ENCODE measurements around the gene SELE. TPM values are rescaled to one million over a fixed set of nuclear protein-coding genes. Genes with fewer than 3 reads are reported as not detected.

SELE gene
- total and polyA plus RNA-seq, 2 of the 4 experiments (the other 2 are of a cell fraction): not detected

DNA sequence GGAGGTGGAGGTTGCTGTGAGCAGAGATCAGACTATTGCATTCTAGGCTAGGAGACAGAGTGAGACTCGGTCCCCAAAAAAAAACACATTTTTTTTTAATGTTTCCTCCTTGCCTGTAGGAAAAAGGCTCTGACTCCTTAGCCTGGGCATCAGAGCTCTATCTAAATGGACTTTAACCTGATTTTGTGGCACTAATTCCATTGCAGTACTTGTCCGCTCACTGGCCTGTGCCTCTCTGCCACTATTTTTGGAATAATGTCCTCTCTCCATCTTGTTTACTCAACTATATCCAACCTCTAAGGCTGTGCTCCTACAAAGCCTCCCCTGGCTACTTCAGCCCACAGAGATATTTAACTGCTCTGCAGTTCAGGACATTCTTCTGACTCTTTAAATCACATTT, 34.3 kb upstream of the SELE start:
- no peaks in the 10 kb centered on the region for H3K9me1 ChIP-seq (ENCODE audit: insufficient read depth, low read length)
- no TSS peak for BruUV-seq (replicated peaks)
- H3K14ac ChIP-seq (replicated peaks; ENCODE audit: low read depth, low read length): no peak overlapping the region
- no peak overlapping the region for H4K8ac ChIP-seq (ENCODE audit: low read depth in 2 of 2, low read length in 2 of 2)
- no peak overlapping the region for H3K4ac ChIP-seq (ENCODE audit: low read depth, low read length)
- no peaks in the 10 kb centered on the region for H3K79me1 ChIP-seq (ENCODE audit: low read depth in 1 of 2, low read length in 2 of 2)
- H2BK20ac ChIP-seq (ENCODE audit: low read depth, low read length): no peak overlapping the region
- H4K5ac ChIP-seq (ENCODE audit: low read depth, low read length): no peak overlapping the region
- no peaks in the 10 kb centered on the region for H3K4me1 ChIP-seq (ENCODE audit: control insufficient read depth, insufficient read depth, low read length)
- no peak overlapping the region for H3K18ac ChIP-seq (ENCODE audit: low read depth, low read length)
- TF ChIP-seq FOS (IDR thresholded peaks at IDR 0.05; ENCODE audit: low read depth, low read length): no peak
- TF ChIP-seq BHLHE40 (IDR thresholded peaks at IDR 0.05; ENCODE audit: low read depth, low read length): no peak
- TF ChIP-seq ELK1 (IDR thresholded peaks at IDR 0.05; ENCODE audit: borderline replicate concordance, low read depth, low read length): no peak
- TF ChIP-seq NFE2L2 (IDR thresholded peaks at IDR 0.05; ENCODE audit: low read depth, low read length): no peak
- no peak for TF ChIP-seq MXI1 (IDR thresholded peaks at IDR 0.05; ENCODE audit: borderline replicate concordance, low read depth, low read length)
- TF ChIP-seq RAD21 (IDR thresholded peaks at IDR 0.05; ENCODE audit: low read length): no peak
- no peak for TF ChIP-seq MAZ (IDR thresholded peaks at IDR 0.05; ENCODE audit: borderline replicate concordance, low read depth, low read length)
- no peak for TF ChIP-seq CTCF (conservative IDR thresholded peaks at IDR 0.05; ENCODE audit: low read depth, low read length)
- no peak for TF ChIP-seq RFX5 (IDR thresholded peaks at IDR 0.05; ENCODE audit: low read depth, low read length)
- no peak for TF ChIP-seq RCOR1 (IDR thresholded peaks at IDR 0.05; ENCODE audit: insufficient replicate concordance, low read length)
- no peak for TF ChIP-seq SMC3 (IDR thresholded peaks at IDR 0.05; ENCODE audit: low read depth, low read length)
- no peak for TF ChIP-seq CHD1 (IDR thresholded peaks at IDR 0.05; ENCODE audit: low read depth, low read length)
- no peak for TF ChIP-seq POLR2A (IDR thresholded peaks at IDR 0.05; ENCODE audit: low read depth, low read length)
- TF ChIP-seq MAFK (IDR thresholded peaks at IDR 0.05; ENCODE audit: low read depth, low read length): no peak
- DNase-seq (no peak), ATAC-seq (ENCODE audit: low read depth) (no peak)
- H3K9ac ChIP-seq (ENCODE audit: low read depth, low read length): no peak overlapping the region
- H3K56ac ChIP-seq (ENCODE audit: extremely low read depth, insufficient read depth, low read length): no peak overlapping the region
- H2AK9ac ChIP-seq (replicated peaks; ENCODE audit: low read depth, low read length, poor library complexity): no peak overlapping the region
- H2BK15ac ChIP-seq (ENCODE audit: low read depth, low read length): no peak overlapping the region
- CTCF ChIA-PET: no interaction called here
- dilution Hi-C loops (cut with HindIII; ENCODE audit: low sequenced_read_pairs, unreplicated experiment): no loop called here
- intact Hi-C loops (cut with micrococcal nuclease): no loop called here
- H3K23ac ChIP-seq (ENCODE audit: low read depth, low read length): no peak overlapping the region
- no peaks in the 10 kb centered on the region for H3K9me3 ChIP-seq (ENCODE audit: control insufficient read depth, insufficient read depth, low read length)
- no peaks in the 10 kb centered on the region for H4K20me1 ChIP-seq (ENCODE audit: insufficient read depth, low read length)
- POLR2A ChIA-PET (ENCODE audit: unreplicated experiment): no interaction called here
- no peak overlapping the region for H3K4me3 ChIP-seq (ENCODE audit: insufficient read depth, low read depth, low read length)
- no peaks in the 10 kb centered on the region for H3K36me3 ChIP-seq (ENCODE audit: control insufficient read depth, insufficient read depth, low read length)
- in situ Hi-C loops (cut with MboI; ENCODE audit: low sequenced_read_pairs): no loop called here
- H4K91ac ChIP-seq (ENCODE audit: insufficient read depth, low read depth, low read length): no peak overlapping the region
- H3K27me3 ChIP-seq (ENCODE audit: control insufficient read depth, insufficient read depth, low read length): peaks cover 5% of the 10 kb centered on the region
- no peak overlapping the region for H2AFZ ChIP-seq (replicated peaks; ENCODE audit: low read length, poor library complexity)
- H2BK120ac ChIP-seq (ENCODE audit: low read depth, low read length): no peak overlapping the region
- no peak overlapping the region for H2AK5ac ChIP-seq (ENCODE audit: low read depth, low read length)
- no peak overlapping the region for H3K4me2 ChIP-seq (ENCODE audit: low read depth, low read length)
- 75% methylated on average over 1 of the region's 2 CpGs; no CpG with 5 or more reads in 1 of the 2 experiments for WGBS, 2 experiments (ENCODE audit: extremely low coverage in 2 of 2, insufficient read length in 1 of 2)
- no peak overlapping the region for H3K27ac ChIP-seq (ENCODE audit: insufficient read depth, low read length)
- H2BK5ac ChIP-seq (ENCODE audit: low read depth, low read length, poor library complexity, severe bottlenecking): no peak overlapping the region

Measured in IMR-90 (cell line).